Activated CD4-positive, CD25-positive, alpha-beta regulatory T cell (primary cell): Measurements from ENCODE around the gene CCSER2.
"Not testable (repeated sequence)": the region's sequence is repeated elsewhere in the genome, so short reads cannot be mapped to it uniquely, and the experiment has no call there.

Source experiments
- DNase-seq, 4 experiments: peaks; one replicate each; lab custom pipeline; 2025; lab: John Stamatoyannopoulos, UW

Gene CCSER2

DNA sequence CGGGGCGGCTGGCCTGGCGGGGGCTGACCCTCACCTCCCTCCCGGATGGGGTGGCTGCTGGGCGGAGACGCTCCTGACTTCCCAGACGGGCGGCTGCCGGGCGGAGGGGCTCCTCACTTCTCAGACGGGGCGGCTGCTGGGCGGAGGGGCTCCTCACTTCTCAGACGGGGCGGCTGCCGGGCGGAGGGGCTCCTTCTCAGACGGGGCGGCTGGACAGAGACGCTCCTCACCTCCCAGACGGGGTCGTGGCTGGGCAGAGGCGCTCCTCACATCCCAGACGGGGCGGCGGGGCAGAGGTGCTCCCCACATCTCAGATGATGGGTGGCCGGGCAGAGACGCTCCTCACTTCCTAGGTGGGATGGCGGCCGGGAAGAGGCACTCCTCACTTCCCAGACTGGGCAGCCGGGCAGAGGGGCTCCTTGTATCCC, 19.2 kb downstream of the CCSER2 start:
- not testable (repeated sequence) for DNase-seq

DNA sequence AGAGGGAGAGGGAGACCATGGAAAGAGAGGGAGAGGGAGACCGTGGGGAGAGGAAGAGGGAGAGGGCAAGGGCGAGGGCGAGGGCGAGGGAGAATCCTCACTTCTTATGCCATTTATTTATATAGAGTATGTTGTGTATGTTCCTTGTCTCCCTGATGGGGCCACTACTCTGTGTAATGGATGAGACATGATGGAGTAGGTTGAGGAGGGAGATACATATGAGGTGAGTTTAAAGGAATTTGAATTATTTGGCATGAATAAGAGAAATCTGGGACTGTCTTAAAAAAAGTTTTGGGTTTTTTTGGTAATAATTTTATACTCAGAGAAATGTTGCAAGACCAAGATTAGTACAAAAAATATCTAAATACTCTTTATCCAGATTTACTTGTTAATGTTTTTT, 20.1 kb downstream of the CCSER2 start:
- no peak for DNase-seq

DNA sequence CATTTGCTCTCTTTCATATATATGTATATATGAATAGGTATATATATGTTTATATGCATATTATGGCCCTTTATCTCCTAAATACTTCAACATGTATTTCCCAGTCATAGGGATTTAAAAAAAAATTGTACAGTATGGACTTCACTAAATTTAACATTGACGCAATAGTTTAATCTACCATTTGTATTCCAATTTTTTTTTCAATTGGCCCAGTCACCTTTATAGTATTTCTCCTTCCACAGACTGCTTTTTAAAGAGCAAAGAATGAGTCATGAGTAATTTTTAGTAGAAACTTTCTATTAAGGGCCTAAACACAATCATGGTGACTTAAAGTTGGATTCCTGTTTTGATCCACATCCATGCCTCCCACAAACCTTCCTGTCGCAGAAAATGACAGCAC, 20.5 kb downstream of the CCSER2 start:
- no peak for DNase-seq

DNA sequence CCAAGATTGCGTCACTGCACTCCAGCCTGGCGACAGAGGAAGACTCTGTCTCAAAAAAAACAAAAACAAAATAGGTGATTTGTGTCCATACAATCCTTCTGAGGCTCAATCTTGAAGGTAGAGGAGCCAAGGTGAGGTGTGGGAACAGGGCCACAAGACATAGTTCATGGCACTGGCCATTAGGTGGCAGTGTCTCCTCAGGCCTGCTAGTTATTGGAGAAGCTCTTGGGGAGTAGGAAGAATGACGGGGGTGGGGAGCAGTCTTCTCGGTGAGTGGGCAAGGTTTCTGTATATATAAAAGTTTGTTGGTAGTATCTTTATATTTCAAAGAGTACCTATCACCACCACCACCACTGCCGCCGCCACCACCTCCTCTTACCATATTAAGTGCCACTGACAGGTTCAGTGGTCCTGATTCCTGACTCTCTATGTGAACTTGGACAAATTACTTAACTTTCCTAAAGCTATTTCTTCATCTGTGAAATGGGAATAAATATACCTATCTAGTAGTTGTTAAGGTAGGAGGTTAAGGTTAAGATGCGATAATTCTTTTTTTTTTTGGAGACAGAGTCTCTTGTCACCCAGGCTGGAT, 24.0 kb downstream of the CCSER2 start:
- peak in 3 of 4 experiments; percentile 10 to 48 (median 20) for DNase-seq

DNA sequence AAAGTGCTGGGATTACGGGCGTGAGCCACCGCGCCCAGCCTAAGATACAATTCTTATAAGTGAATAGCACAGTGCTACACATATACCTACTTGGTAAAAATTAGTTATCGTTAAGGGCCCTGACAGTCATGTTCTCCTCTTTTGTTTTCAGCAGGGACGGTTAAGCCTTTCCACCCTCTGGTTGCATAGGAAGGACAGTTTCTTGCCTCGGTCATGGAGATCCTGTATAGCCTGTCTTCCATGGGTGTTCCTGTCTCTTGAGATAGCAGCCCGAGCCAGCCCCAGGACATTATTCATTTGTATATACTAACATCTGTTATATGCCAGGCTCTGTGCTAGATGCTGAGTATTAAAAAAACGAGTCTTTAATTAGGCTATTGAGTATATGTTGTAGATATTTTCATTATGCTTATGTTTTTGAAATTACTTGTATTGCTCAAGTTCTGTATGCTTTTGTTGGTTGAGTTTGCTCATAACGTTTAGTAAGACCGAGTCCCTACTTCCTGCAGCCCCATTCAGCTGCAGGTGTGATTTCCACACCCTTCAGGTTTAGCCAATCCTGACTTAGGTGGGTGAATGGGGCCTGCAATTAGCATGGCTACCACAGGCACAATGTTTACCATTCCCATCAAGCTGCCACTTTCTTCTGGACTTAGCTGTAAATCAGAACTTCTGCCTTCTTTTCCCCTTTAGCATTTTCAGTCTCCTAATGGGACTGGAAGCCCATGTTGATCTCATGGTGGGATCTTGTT, 24.8 kb downstream of the CCSER2 start:
- DNase-seq = no peak

DNA sequence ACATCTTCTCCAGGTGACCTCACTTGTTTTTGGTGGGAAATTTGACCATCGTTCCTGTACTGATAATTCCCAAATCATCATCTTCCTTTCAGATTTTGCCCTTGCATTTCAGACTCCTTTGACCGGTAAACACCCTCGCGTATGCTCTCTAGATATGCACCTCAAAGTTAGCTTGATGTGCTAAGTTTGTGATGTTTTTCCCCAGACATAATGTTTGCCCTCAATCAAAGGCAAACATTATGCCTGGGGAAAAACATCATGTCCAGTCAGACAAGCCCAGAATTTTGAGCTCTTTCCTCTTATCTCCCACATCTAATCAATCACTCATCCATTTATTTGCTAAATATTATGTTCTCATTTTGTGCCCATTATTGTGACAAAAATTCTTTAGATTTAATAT, 26.2 kb downstream of the CCSER2 start:
- no peak for DNase-seq

DNA sequence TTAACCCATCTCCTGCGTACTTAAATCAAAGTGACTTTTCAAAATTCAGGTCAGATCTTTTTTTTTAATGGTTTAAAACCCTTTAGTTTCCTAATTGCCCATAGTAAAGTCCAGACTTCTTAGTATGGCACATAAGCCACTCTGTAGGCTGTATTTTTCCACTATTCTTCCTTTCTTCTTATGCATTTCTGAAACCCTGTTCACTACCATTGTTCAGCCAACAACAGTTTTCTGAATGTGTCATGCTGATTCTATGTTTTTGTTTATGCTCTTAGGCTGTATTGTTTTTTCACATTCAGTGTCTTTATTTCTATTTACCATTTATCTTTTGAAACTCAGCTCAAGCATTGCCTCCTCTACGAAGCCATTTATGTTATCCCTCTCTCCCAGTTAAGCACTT, 26.7 kb downstream of the CCSER2 start:
- no peak for DNase-seq

DNA sequence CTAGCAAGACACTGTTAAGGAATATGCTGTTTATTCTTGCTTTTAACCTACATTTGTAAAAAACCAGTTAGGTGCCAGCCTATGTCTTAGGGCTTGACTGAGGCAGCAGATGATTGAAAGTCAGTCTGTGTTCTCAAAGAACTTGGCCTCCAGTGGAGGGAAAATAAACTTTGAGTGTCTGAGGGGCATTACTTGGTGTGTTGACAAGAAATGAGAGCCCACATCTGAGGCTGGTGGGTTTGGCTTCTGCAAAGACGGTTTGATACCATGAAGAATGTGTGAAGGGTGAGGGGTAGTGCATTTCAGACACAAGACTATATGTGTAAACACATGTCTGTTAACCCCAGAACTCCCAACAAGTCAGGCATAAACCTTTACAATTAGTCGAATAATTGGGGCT, 28.5 kb downstream of the CCSER2 start:
- no peak for DNase-seq

DNA sequence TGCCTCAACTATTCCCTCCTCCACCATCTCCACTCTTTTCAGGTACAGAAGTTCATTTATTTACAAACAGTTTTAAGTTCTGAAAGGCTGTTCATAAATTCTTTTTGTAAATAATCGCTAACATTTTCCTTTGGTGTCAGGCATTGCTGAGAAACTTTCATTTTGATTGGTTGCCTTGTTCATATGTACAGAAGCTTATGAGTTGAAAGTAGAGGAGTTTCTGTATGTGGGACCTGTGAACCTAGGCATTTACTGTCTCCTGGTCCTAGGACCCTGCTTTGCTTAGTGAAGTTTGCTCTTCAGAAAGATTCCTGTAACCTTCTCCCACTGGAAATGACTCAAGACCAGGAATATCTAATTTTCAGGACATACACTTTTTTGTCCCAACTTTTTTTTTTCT, 30.4 kb downstream of the CCSER2 start:
- no peak for DNase-seq

DNA sequence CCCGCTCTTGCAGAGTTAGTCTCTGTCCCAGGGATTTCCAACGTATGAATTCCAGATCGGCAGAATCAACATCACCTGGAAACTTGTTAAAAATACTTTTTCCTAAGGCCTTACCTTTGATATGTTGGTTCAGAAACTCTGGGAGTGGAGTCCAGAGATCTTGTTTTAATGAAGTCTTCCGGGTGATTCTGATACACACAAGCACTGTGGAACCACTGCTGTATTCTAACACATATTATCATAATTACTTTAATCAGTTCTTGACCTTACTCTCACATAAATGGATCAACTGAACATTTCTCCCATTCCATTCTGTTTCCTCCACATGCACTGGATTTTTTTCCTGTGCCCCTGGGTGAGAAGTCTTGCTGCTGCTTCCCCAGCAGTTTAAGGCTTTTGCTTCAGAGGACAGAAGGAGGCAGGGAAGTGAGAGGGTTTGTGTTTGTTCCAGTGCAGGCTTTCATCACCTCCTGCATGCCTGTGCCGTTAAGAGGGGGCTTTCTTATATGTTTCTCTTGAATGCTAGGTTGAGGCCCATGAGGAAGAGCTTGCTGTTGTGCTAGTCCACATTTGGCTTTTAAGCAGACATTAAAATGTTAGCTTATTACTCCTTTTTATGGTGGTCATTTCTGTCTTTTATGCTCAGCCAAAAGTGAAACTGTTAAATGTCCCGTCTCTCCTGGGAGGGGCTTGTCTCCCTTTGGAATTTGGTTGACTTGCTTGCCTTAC, 32.4 kb downstream of the CCSER2 start:
- no peak for DNase-seq

DNA sequence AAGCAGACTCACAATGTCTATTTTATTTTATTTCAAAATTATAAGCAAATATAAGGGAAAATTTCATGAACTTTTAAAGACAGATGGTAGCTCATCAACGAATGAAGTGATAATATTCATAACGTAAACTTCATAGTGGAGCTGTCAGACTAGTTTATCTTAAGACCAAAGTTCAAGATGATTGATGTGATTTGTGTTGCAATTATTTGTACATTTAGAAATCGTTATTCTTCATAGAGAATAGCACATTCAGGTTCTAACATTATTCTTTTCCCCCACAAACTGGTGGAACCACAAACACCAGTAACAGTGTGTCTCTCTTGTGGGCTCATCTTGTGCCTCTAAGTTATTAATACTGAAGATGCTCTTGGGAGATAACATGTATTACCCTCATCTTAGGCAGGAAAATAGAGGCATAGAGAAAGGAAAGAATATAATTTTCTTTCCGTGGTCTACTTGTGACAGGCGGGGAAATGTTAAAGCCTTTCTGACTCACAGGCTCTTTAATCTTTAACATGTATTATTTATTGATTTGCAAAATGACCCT, 37.0 kb downstream of the CCSER2 start:
- no peak for DNase-seq

DNA sequence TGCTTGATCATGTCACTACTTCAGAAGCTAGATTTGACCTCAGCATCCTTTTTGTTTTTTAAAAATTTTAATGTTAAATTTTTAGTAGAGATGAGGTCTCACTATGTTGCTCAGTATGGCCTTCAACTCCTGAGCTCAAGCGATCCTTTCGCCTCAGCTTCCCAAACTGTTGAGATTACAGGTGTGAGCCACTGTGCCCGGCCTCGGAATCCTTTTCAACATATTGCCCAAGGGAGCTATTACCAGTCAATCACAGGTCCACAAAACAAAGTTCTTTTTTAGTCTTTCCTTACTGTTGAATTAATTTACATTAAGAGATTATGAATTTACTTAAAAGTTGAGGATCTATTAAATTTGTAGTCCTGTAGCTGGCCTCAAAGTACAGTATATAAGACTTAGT, 37.7 kb downstream of the CCSER2 start:
- DNase-seq = no peak

DNA sequence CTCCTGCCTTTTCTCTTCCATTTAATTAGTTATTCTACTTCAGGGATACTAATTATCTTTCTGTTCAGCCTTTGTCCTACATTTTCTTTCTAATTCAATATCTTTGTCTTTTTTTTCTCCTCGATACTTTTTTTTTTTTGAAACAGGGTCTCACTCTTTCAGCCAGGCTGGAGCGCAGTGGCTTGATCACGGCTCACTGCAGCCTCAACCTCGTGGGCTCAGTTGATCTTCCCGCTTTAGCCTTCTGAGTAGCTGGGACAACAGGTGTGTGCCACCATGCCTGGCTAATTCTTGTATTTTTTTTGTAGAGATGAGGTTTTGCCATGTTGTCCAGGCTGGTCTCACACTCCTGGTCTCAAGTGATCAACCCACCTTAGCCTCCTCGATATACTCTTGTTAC, 38.9 kb downstream of the CCSER2 start:
- no peak for DNase-seq

DNA sequence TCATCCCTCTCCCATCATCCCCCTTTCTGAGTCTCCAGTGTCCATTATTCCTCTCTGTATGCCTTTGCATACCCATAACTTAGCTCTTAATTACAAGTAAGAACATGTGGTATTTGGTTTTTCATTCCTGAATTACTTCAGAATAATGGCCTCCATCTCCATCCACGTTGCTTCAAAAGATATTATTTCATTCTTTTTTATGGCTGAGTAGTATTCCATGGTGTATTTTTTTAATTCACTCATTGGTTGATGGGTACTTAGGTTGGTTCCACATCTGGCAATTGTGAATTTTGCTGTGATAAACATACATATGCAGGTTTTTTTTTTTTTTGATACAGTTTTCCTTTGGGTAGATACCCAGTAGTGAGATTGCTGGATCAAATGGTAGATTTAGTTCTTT, 40.4 kb downstream of the CCSER2 start:
- DNase-seq = no peak

DNA sequence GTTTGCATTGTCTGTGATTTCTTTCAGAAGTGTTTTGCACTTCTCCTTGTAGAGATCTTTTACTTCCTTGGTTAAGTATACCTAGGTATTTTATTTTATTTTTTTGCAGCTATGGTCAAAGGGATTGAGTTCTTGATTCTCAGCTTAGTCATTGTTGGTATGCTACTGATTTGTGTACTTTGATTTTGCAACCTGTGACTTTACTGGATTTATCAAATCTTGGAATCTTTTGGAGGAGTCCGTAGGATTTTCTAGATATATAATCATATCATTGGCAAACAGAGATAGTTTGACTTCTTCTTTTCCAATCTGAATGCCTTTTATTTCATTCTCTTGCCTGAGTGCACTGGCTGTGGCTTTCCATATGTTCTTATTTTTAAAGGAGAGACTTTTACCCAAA, 41.9 kb downstream of the CCSER2 start:
- DNase-seq = no peak

DNA sequence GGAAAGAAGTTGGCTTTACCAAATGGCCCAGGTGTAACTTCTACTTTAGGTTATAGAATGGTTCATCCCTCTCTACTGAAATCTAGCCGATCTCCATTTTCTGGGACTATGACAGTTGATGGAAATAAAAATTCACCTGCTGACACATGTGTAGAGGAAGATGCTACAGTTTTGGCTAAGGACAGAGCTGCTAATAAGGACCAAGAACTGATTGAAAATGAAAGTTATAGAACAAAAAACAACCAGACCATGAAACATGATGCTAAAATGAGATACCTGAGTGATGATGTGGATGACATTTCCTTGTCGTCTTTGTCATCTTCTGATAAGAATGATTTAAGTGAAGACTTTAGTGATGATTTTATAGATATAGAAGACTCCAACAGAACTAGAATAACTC, 43.6 kb downstream of the CCSER2 start:
- DNase-seq = no peak

DNA sequence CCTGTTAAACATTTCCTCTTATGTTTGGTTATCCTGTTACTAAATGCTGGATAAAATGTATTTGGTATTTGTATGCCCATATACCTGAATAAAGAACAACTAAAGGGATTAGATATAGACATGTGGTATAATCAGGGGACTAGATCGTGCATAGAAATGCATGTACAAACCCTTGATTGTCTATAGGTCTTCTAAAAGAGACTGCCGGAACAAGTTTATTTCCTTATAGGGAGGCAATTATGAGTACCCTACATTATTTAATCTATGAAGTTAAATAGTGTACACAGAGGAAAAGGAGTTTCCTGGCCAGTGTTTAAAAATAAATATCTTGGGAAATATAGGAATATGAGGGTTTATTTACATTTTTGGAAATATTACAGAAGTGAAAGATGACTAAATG, 44.6 kb downstream of the CCSER2 start:
- DNase-seq = no peak

DNA sequence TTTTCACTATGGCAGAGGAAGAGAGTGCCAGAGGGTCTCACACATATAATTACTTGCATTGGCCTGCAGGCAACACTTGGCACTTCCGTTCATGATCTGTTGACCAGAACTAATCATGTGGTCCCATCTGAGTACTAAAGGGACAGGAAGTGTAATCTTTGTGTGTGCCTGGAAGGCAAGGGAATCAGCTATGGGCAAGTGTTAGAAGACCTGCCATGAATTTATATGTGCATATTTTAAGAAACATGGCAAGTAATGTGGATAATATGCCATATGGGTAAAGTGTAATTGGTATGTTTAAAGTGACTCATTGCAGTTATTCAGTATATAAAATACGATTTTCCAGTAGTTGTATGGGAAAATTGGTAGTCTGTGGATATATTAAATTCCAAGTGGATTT, 46.1 kb downstream of the CCSER2 start:
- DNase-seq = no peak

DNA sequence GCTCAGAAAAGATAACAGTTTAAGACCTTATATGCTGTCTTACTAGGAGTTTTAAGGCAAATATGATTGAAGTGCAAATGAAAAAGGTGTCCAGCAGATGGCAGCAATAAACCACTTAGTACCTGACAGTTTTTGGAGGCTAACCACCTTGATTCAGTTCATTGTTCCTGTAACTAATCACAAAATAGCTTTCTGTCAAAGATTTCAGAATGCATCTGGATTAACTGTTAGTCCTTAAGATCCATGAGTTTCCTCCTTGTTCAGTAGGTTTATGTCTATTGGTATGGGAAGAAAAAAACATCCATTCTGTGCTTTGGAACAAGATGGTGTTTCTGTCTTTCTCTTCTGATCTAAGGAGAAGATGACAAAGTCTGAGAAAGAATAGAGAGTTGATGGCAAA, 46.6 kb downstream of the CCSER2 start:
- DNase-seq = peak in 1 of 4 experiments; percentile 1

DNA sequence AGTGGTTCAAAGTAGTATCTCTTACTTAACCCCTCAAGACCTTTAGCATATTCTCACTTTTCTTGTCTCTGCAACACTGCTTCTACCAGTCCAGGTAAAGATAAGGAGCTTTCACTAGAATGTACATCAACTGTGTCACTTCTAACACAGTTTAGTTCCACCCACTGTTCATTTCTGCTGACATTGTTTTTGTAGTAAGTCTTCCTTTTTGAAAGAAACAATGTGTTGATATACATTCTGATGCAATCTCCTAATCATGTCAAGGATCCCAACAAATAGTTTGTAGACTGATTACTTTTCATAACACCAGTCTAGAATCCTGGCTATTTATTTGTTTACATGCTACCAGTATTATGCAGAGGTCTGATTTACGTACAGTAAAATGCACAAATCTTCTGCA, 47.5 kb downstream of the CCSER2 start:
- DNase-seq = no peak

DNA sequence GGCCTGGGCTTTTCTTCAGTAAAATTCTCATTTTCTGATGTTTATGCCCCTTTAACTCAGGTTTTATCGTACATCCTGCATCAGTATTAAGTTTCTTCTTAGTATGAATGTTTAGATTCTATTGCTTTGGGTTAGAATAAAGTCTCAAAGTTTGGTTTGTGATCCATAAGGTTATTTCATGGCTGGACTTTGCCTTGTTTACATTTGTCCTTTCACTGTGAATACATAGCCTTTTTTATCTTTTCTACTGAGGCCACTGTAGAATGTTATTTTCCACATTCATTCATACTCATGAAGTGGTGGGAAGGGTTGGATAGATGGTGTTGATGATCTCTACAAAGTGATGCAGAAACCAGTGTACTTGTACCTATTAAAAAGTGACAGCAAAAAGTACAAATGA, 59.8 kb downstream of the CCSER2 start:
- no peak for DNase-seq

DNA sequence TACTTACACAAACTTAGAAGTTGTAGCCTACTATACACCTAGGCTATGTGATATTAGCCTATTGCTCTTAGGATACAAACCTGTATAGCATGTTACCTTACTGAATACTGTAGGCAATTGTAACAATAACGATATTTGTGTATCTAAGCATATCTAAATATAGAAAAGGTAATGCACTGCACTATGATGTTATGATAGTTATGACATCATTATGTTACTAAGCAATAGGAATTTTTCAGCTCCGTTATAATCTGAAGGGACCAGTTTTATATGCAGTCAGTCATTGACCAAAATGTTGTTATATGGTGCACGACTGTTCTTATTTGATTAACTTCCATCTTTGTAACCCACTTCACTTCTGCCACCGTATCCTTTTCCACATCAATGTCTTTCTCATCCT, 62.0 kb downstream of the CCSER2 start:
- no peak for DNase-seq

DNA sequence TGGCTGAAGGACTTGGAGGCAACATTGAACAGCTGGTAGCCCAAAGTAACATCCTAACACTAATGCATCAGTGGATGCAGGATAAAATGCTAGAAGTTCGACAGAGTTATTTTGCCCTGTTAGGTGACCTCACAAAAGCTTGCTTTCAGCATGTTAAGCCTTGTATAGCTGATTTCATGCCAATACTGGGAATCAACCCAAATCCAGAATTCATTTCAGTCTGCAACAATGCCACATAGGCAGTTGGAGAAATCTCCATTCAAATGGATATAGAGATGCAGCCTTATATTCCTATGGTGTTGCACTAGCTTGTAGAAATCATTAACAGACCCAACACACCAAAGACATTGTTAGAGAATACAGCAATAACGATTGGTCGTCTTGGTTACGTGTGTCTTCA, 62.9 kb downstream of the CCSER2 start:
- DNase-seq = no peak
